ENCODE results near the gene CCDC97. TPM values are rescaled to one million over a fixed set of nuclear protein-coding genes. Genes with fewer than 3 reads are reported as not detected.

The CCDC97 gene
- total RNA-seq, 6 donors from 2014 or later, result 22.0 to 36.7 (median 27.0) TPM

- peak overlapping the region; percentile 75 to 95 (median 89) for H3K27ac ChIP-seq
- ATAC-seq (ENCODE audit: low FRiP score in 2 of 2) (peak in 1 of 2 donors; percentile 4), DNase-seq (no peak)
- H3K4me1 ChIP-seq, result peaks cover 34 to 69% (median 48%) of the 10 kb centered on the region in 4 donors
- H3K9me3 ChIP-seq, result no peaks in the 10 kb centered on the region
- no peak for TF ChIP-seq POLR2AphosphoS5 (IDR thresholded peaks at IDR 0.05)
- no peak for TF ChIP-seq EP300 (IDR thresholded peaks at IDR 0.05)
- no peak for TF ChIP-seq POLR2A (IDR thresholded peaks at IDR 0.05)
- no peak for TF ChIP-seq CTCF (IDR thresholded peaks at IDR 0.05)
- H3K36me3 ChIP-seq, result peaks cover 0 to 26% (median 21%) of the 10 kb centered on the region in 4 donors
- 4 to 5% methylated on average over 22 of the region's 22 CpGs for WGBS, 2 donors
- H3K27me3 ChIP-seq, result no peaks in the 10 kb centered on the region
- peak overlapping the region; percentile 59 to 90 (median 77) for H3K4me3 ChIP-seq
Measured at GRCh38 chr19:41350735-41351338, 40.9 kb downstream of the CCDC97 start.

GRCh38 chr19:41351339-41352245 is 41.6 kb downstream of the CCDC97 start:
- H3K9me3 ChIP-seq, result no peaks in the 10 kb centered on the region
- H3K4me1 ChIP-seq, result peaks cover 42 to 77% (median 55%) of the 10 kb centered on the region in 4 donors
- no peaks in the 10 kb centered on the region for H3K27me3 ChIP-seq
- ATAC-seq (ENCODE audit: low FRiP score in 2 of 2), result peak; percentile 78 to 79
- H3K36me3 ChIP-seq, result peaks cover 0 to 18% (median 13%) of the 10 kb centered on the region in 4 donors
- TF ChIP-seq CTCF (IDR thresholded peaks at IDR 0.05), result no peak
- TF ChIP-seq POLR2AphosphoS5 (IDR thresholded peaks at IDR 0.05), result peak in 1 of 2 donors; percentile 41
- peak in 2 of 4 donors; percentile 48 to 61 for TF ChIP-seq POLR2A (IDR thresholded peaks at IDR 0.05)
- peak overlapping the region; percentile 59 to 90 (median 77) for H3K4me3 ChIP-seq
- whole genome bisulfite sequencing, 2 donors, result 1 to 2% methylated on average over 35 to 38 of the region's 58 CpGs
- peak overlapping the region; percentile 75 to 95 (median 89) for H3K27ac ChIP-seq
- DNase-seq, result peak; percentile 78 to 95

- TF ChIP-seq CTCF (IDR thresholded peaks at IDR 0.05), result no peak
- no peak for TF ChIP-seq POLR2AphosphoS5 (IDR thresholded peaks at IDR 0.05)
- TF ChIP-seq POLR2A (IDR thresholded peaks at IDR 0.05), result no peak
- TF ChIP-seq EP300 (IDR thresholded peaks at IDR 0.05), result no peak
- H3K36me3 ChIP-seq, result peaks cover 0 to 12% (median 7%) of the 10 kb centered on the region in 4 donors
- H3K27me3 ChIP-seq, result no peaks in the 10 kb centered on the region
- H3K4me3 ChIP-seq, result peak overlapping the region; percentile 59 to 90 (median 77)
- peaks cover 45 to 83% (median 61%) of the 10 kb centered on the region in 4 donors for H3K4me1 ChIP-seq
- ATAC-seq (ENCODE audit: low FRiP score in 2 of 2), result no peak
- 0 to 1% methylated on average over 11 to 12 of the region's 12 CpGs for WGBS, 2 donors
- peak overlapping the region; percentile 75 to 95 (median 89) for H3K27ac ChIP-seq
- no peaks in the 10 kb centered on the region for H3K9me3 ChIP-seq
- DNase-seq, result no peak
Measured at GRCh38 chr19:41352279-41352608, 42.3 kb downstream of the CCDC97 start.

GRCh38 chr19:41352609-41353465 is 42.9 kb downstream of the CCDC97 start:
- DNase-seq (peak; percentile 79 to 95), ATAC-seq (ENCODE audit: low FRiP score in 2 of 2) (peak; percentile 12 to 42)
- H3K9me3 ChIP-seq, result no peaks in the 10 kb centered on the region
- peaks cover 0 to 6% (median 3%) of the 10 kb centered on the region in 4 donors for H3K36me3 ChIP-seq
- peak overlapping the region; percentile 75 to 95 (median 89) for H3K27ac ChIP-seq
- peak overlapping the region; percentile 59 to 90 (median 77) for H3K4me3 ChIP-seq
- peaks cover 45 to 89% (median 63%) of the 10 kb centered on the region in 4 donors for H3K4me1 ChIP-seq
- H3K27me3 ChIP-seq, result no peaks in the 10 kb centered on the region
- WGBS, 2 donors, result 0 to 1% methylated on average over 33 to 62 of the region's 71 CpGs
- TF ChIP-seq CTCF (IDR thresholded peaks at IDR 0.05) (peak; percentile 29 to 72 (median 44)), EP300 (IDR thresholded peaks at IDR 0.05) (no peak)

Measured in upper lobe of left lung (tissue), 6 donors.